ENCODE results near the gene SELENOS. TPM values are rescaled to one million over a fixed set of nuclear protein-coding genes. Genes with fewer than 3 reads are reported as not detected.

The SELENOS gene
- total RNA-seq, 2 donors from 2014 or later, result 42.9 to 44.8 TPM

DNA sequence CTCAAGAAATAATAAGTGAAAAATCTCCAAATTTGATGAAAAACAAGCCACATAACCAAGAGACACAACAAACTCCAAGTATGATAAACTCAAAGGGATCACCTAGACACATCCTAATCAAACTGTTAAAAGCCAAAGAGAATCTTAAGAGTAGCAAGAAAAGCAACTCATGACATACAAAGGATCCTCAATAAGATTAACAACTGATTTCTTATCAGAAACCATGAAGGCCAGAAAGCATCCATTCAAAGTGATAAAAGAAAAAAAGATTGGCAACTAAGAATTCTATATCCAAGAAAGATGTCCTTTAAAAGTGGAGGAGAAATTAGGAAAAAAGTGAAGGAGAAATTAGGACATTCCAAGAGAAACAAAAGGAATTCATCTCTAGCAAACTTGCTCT is 49.0 kb downstream of the SELENOS start:
- Mint-ChIP-seq H3K36me3 (ENCODE audit: insufficient read depth in 2 of 2) (peaks cover 14 to 39% of the 10 kb centered on the region in 2 donors), H3K27me3 (ENCODE audit: low read depth) (no peaks in the 10 kb centered on the region), H3K27ac (peak overlapping the region; percentile 35), H3K4me3 (peak overlapping the region in 1 of 2 donors; percentile 3), H3K4me1 (ENCODE audit: low read depth) (peaks cover 58% of the 10 kb centered on the region), H3K9me3 (peaks cover 4 to 5% of the 10 kb centered on the region in 2 donors)
- ATAC-seq (replicated peaks in 1 of 2) (no peak), DNase-seq (no peak)

DNA sequence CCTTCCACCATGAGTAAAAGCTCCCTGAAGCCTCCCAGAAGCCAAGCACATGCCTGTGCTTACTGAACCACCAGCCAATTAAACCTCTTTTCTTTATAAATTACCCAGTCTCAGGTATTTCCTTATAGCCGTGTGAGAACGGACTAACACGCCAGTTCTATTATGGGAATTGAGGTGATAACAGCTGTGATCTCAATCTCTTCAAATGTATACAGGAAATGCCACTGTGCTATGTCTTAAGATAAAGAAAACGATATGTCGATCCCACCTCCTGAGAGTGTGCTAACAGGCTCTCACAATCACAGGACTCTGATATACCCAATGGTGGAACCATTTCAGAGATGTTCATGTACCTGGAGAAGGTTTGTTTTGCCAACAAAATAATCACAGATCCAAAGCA is 51.6 kb downstream of the SELENOS start:
- Mint-ChIP-seq H3K36me3 (ENCODE audit: insufficient read depth in 2 of 2) (peaks cover 14 to 33% of the 10 kb centered on the region in 2 donors), H3K4me3 (no peak overlapping the region), H3K27me3 (ENCODE audit: low read depth) (no peaks in the 10 kb centered on the region), H3K27ac (peak overlapping the region; percentile 12), H3K9me3 (peaks cover 4 to 5% of the 10 kb centered on the region in 2 donors), H3K4me1 (ENCODE audit: low read depth) (peaks cover 63% of the 10 kb centered on the region)
- ATAC-seq (replicated peaks in 1 of 2) (no peak), DNase-seq (no peak)

Other genes with a start within 250 kb of the SELENOS start
- gene CHSY1, start 25.4 kb downstream of the SELENOS start, total RNA-seq, result 10 to 100 TPM; 26.4 to 31.1 TPM
- 100 to 1,000 TPM; 132 to 141 TPM for gene SNRPA1, start 17.8 kb upstream of the SELENOS start, total RNA-seq
- 1 to 10 TPM in 1 of 2 donors, under 1 TPM in 1; 0.51 to 2.3 TPM for gene PCSK6, start 212.2 kb upstream of the SELENOS start, total RNA-seq

All from activated T-cell treated with anti-CD3 and anti-CD28 coated beads, Interleukin-2, amount 50 U/mL, for 72 hours (primary cell).